NCI-H345 (cell line): ENCODE data around the gene ZNF610.
"Not testable (repeated sequence)": the region's sequence is repeated elsewhere in the genome, so short reads cannot be mapped to it uniquely, and the experiment has no call there.

Experiments
- DNase-seq: peaks from one replicate; lab custom pipeline; 2025; lab: John Stamatoyannopoulos, UW

Gene ZNF610

GRCh38 chr19:52336117-52336790, at the start of gene ZNF610:
Gene ZNF610, plus strand, starts transcription at chr19:52336243. Its CDS starts 12,930 bp downstream, at chr19:52349173.
- DNase-seq: peak; percentile 88

GRCh38 chr19:52286256-52286655, 49.8 kb upstream of the ZNF610 start:
- no peak for DNase-seq

- no peak for DNase-seq
Measured at GRCh38 chr19:52291781-52292180, 44.3 kb upstream of the ZNF610 start.

GRCh38 chr19:52292946-52293345, 43.1 kb upstream of the ZNF610 start:
- not testable (repeated sequence) for DNase-seq

GRCh38 chr19:52296400-52296772, 39.7 kb upstream of the ZNF610 start:
- no peak for DNase-seq

GRCh38 chr19:52296773-52297600, 39.1 kb upstream of the ZNF610 start, which contains the start of gene ZNF480:
Gene ZNF480, plus strand, starts transcription at chr19:52297169. Its CDS starts 3,244 bp downstream, at chr19:52300413.
- peak; percentile 83 for DNase-seq

- DNase-seq: peak; percentile 30
Measured at GRCh38 chr19:52297601-52298364, 38.3 kb upstream of the ZNF610 start.

- DNase-seq: no peak
Measured at GRCh38 chr19:52307275-52307674, 28.8 kb upstream of the ZNF610 start.

GRCh38 chr19:52322429-52322828, 13.6 kb upstream of the ZNF610 start:
- no peak for DNase-seq

GRCh38 chr19:52331757-52332156, 4.3 kb upstream of the ZNF610 start:
- no peak for DNase-seq

GRCh38 chr19:52335768-52336116, 301 bp upstream of the ZNF610 start:
- no peak for DNase-seq

GRCh38 chr19:52336791-52337381, 843 bp downstream of the ZNF610 start:
- DNase-seq: no peak

GRCh38 chr19:52339022-52339421, 3.0 kb downstream of the ZNF610 start:
- DNase-seq: not testable (repeated sequence)

GRCh38 chr19:52343548-52343947, 7.5 kb downstream of the ZNF610 start:
- DNase-seq: peak; percentile 52

- DNase-seq: no peak
Measured at GRCh38 chr19:52345162-52345561, 9.1 kb downstream of the ZNF610 start.

GRCh38 chr19:52351512-52351911, 15.5 kb downstream of the ZNF610 start:
- DNase-seq: no peak

GRCh38 chr19:52366414-52366824, 30.4 kb downstream of the ZNF610 start:
- DNase-seq: no peak

- peak; percentile 92 for DNase-seq
Measured at GRCh38 chr19:52369559-52370340, 33.7 kb downstream of the ZNF610 start, which contains the start of gene ZNF880. Gene ZNF880, plus strand, starts transcription at chr19:52369923. Its CDS starts 43 bp downstream, at chr19:52369966.

- DNase-seq: no peak
Measured at GRCh38 chr19:52370341-52370710, 34.3 kb downstream of the ZNF610 start.

GRCh38 chr19:52391135-52391534, 55.1 kb downstream of the ZNF610 start:
- DNase-seq: no peak
